HG03175 (cell line): ENCODE measurements around the gene ERC2.
"Not testable (repeated sequence)": the region's sequence is repeated elsewhere in the genome, so short reads cannot be mapped to it uniquely, and the experiment has no call there.

Experiments
- ATAC-seq: cut with Tn5 transposase; IDR thresholded peaks from one replicate; pipeline ENCODE4 v1.9.1; 2021; ENCODE audit warnings: mild to moderate bottlenecking, moderate library complexity; ENCODE audit not compliant: unreplicated experiment

The ERC2 gene

GRCh38 chr3:55858302-55858701 is 610.0 kb downstream of the ERC2 start:
- no peak for ATAC-seq

- ATAC-seq: no peak
These were observed 610.6 kb downstream of the ERC2 start for GRCh38 chr3:55857633-55858032.

GRCh38 chr3:55855311-55855710 is 613.0 kb downstream of the ERC2 start:
- ATAC-seq: no peak

- ATAC-seq: no peak
These were observed 613.8 kb downstream of the ERC2 start for GRCh38 chr3:55854494-55854893.

- no peak for ATAC-seq
These were observed 615.9 kb downstream of the ERC2 start for GRCh38 chr3:55852326-55852725.

GRCh38 chr3:55842204-55842603 is 626.1 kb downstream of the ERC2 start:
- ATAC-seq: no peak

- ATAC-seq: not testable (repeated sequence)
These were observed 636.4 kb downstream of the ERC2 start for GRCh38 chr3:55831876-55832275.

- ATAC-seq: no peak
These were observed 639.6 kb downstream of the ERC2 start for GRCh38 chr3:55828712-55829111.

- ATAC-seq: no peak
These were observed 640.5 kb downstream of the ERC2 start for GRCh38 chr3:55827786-55828185.

GRCh38 chr3:55826731-55827496 is 641.4 kb downstream of the ERC2 start:
- ATAC-seq: no peak

- ATAC-seq: no peak
These were observed 642.2 kb downstream of the ERC2 start for GRCh38 chr3:55826097-55826496.

GRCh38 chr3:55824406-55824805 is 643.9 kb downstream of the ERC2 start:
- no peak for ATAC-seq

- no peak for ATAC-seq
These were observed 644.4 kb downstream of the ERC2 start for GRCh38 chr3:55823829-55824228.

- no peak for ATAC-seq
These were observed 645.3 kb downstream of the ERC2 start for GRCh38 chr3:55823001-55823400.

- no peak for ATAC-seq
These were observed 649.3 kb downstream of the ERC2 start for GRCh38 chr3:55819005-55819404.

GRCh38 chr3:55818485-55818884 is 649.8 kb downstream of the ERC2 start:
- ATAC-seq: no peak

- no peak for ATAC-seq
These were observed 651.3 kb downstream of the ERC2 start for GRCh38 chr3:55816794-55817576.

- ATAC-seq: no peak
These were observed 653.0 kb downstream of the ERC2 start for GRCh38 chr3:55815262-55815661.

- no peak for ATAC-seq
These were observed 654.8 kb downstream of the ERC2 start for GRCh38 chr3:55813268-55814097.

- ATAC-seq: no peak
These were observed 655.8 kb downstream of the ERC2 start for GRCh38 chr3:55812394-55813013.

- no peak for ATAC-seq
These were observed 661.1 kb downstream of the ERC2 start for GRCh38 chr3:55807210-55807609.
